ENCODE data around the gene CLMN. TPM values are rescaled to one million over a fixed set of nuclear protein-coding genes. Genes with fewer than 3 reads are reported as not detected.
"Not testable (repeated sequence)": the region's sequence is repeated elsewhere in the genome, so short reads cannot be mapped to it uniquely, and the experiment has no call there.

CLMN gene
- total RNA-seq, 3 donors from 2014 or later (not counting 1 experiment from before 2014, with no cell fraction given), result 0.80 to 2.0 (median 1.8) TPM

DNA sequence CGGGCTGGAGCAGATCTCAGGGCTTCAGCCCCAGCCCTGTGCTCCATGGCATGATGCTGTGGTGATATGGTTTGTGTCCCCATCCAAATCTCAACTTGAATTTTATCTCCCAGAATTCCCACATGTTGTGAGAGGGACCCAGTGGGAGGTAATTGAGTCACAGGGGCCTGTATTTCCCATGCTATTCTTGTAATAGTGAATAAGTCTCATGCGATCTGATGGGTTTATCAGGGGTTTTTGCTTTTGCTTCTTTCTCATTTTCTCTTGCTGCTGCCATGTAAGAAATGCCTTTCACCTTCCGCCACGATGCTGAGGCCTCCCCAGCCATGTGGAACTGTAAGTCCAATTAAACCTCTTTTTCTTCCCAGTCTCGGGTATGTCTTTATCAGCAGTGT, 36.7 kb downstream of the CLMN start:
- WGBS (ENCODE audit: insufficient coverage), result 84% methylated on average over 4 of the region's 5 CpGs
- H3K9me3 ChIP-seq (ENCODE audit: control insufficient read depth, insufficient read depth, low read length); H3K4me3 Mint-ChIP-seq; ATAC-seq; H3K36me3 ChIP-seq (ENCODE audit: control insufficient read depth, insufficient read depth, low read length); DNase-seq; H3K36me3 Mint-ChIP-seq; H3K4me3 ChIP-seq (ENCODE audit: low read length); H3K27ac Mint-ChIP-seq; H3K4me1 Mint-ChIP-seq; H3K27ac ChIP-seq (ENCODE audit: low read length); H3K27me3 ChIP-seq (ENCODE audit: control insufficient read depth, insufficient read depth, low read length); intact Hi-C loops (cut with micrococcal nuclease); H3K9me3 Mint-ChIP-seq; H3K4me1 ChIP-seq (ENCODE audit: control insufficient read depth, insufficient read depth, low read length); H3K27me3 Mint-ChIP-seq (ENCODE audit: low read depth in 2 of 2): not testable (repeated sequence)

DNA sequence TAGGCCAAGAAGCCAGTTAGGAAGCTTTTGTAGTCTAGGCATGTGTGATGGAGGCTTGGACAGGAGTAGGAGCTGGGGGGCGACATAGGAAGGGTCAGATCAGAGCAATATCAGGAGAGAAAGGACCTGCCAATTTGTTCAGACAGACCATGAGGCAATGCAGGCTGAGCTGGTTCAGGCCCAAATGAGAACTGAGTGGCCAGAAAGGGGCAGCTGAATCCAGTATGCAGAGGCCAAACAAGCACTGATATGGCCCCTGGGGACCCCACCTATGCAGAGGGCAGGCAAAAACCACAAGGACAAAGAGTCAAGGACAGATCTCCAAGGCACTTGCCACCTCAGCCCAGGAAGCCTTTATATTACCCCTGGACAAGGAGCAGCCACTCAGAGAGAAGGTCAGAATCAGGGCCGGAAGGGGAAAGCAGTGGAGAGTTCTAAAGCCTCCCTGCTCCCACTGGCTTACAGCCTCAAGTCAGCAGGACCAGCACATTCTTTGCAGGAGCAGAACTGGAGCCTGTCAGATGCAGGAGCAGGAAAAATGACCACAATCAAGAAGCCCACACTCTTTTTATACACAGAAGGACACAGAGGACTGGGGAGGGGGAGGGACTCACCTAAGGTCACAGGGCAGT, 37.2 kb downstream of the CLMN start:
- Histone ChIP-seq H3K9me3 (ENCODE audit: control insufficient read depth, insufficient read depth, low read length) (no peaks in the 10 kb centered on the region), H3K4me1 (ENCODE audit: control insufficient read depth, insufficient read depth, low read length) (no peaks in the 10 kb centered on the region), H3K27me3 (ENCODE audit: control insufficient read depth, insufficient read depth, low read length) (no peaks in the 10 kb centered on the region), H3K4me3 (ENCODE audit: low read length) (no peak overlapping the region), H3K27ac (ENCODE audit: low read length) (no peak overlapping the region), H3K36me3 (ENCODE audit: control insufficient read depth, insufficient read depth, low read length) (no peaks in the 10 kb centered on the region)
- Mint-ChIP-seq H3K4me1 (no peaks in the 10 kb centered on the region), H3K4me3 (no peak overlapping the region), H3K27me3 (ENCODE audit: low read depth in 2 of 2) (peaks cover 0 to 5% of the 10 kb centered on the region in 2 donors), H3K27ac (no peak overlapping the region), H3K36me3 (no peaks in the 10 kb centered on the region), H3K9me3 (no peaks in the 10 kb centered on the region)
- DNase-seq (no peak), ATAC-seq (no peak)
- 45% methylated on average over 2 of the region's 2 CpGs for WGBS (ENCODE audit: insufficient coverage)
- TF ChIP-seq, protein P1, sequence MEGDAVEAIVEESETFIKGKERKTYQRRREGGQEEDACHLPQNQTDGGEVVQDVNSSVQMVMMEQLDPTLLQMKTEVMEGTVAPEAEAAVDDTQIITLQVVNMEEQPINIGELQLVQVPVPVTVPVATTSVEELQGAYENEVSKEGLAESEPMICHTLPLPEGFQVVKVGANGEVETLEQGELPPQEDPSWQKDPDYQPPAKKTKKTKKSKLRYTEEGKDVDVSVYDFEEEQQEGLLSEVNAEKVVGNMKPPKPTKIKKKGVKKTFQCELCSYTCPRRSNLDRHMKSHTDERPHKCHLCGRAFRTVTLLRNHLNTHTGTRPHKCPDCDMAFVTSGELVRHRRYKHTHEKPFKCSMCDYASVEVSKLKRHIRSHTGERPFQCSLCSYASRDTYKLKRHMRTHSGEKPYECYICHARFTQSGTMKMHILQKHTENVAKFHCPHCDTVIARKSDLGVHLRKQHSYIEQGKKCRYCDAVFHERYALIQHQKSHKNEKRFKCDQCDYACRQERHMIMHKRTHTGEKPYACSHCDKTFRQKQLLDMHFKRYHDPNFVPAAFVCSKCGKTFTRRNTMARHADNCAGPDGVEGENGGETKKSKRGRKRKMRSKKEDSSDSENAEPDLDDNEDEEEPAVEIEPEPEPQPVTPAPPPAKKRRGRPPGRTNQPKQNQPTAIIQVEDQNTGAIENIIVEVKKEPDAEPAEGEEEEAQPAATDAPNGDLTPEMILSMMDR (IDR thresholded peaks at IDR 0.05), result no peak
- intact Hi-C loops (cut with micrococcal nuclease), result no loop called here

DNA sequence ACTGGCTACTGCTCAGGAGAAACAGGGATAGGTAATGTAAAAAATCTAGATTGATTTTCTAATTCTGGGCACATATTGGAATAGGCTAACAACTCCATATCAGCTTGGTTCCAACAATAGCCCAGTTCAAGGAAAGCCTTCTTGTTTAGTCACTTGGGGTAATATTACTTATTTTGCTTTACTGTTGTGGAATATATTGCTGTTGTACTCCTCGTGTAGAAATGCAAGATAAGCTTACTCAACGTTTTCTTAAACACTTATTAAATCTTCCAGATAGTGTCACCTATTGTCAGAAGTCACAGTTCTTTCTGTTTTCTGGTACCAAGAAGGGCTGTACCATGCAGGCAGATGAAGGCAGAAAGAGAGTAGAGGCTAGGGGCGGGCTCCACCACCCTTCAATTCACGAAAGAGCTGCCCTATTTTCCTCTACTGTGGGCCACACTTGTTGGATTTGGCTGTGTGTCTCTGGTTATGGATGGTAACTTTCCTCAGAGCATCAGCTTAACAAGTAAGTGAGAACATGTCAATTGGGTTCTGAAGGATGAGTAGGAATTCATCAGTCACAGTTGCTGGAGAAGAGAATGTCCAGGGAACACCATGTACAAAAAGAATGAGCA, 38.0 kb downstream of the CLMN start:
- H3K27me3 Mint-ChIP-seq (ENCODE audit: low read depth in 2 of 2), result peaks cover 0 to 3% of the 10 kb centered on the region in 2 donors
- Histone ChIP-seq H3K4me3 (ENCODE audit: low read length) (no peak overlapping the region), H3K4me1 (ENCODE audit: control insufficient read depth, insufficient read depth, low read length) (no peaks in the 10 kb centered on the region), H3K27me3 (ENCODE audit: control insufficient read depth, insufficient read depth, low read length) (no peaks in the 10 kb centered on the region), H3K9me3 (ENCODE audit: control insufficient read depth, insufficient read depth, low read length) (no peaks in the 10 kb centered on the region), H3K36me3 (ENCODE audit: control insufficient read depth, insufficient read depth, low read length) (no peaks in the 10 kb centered on the region), H3K27ac (ENCODE audit: low read length) (no peak overlapping the region)
- DNase-seq, result no peak
- no peak for ATAC-seq
- TF ChIP-seq, protein P1 (IDR thresholded peaks at IDR 0.05), result no peak
- intact Hi-C loops (cut with micrococcal nuclease), result no loop called here
- H3K4me1 Mint-ChIP-seq, result no peaks in the 10 kb centered on the region
- no peaks in the 10 kb centered on the region for H3K9me3 Mint-ChIP-seq
- H3K36me3 Mint-ChIP-seq, result no peaks in the 10 kb centered on the region
- no peak overlapping the region for H3K27ac Mint-ChIP-seq
- no peak overlapping the region for H3K4me3 Mint-ChIP-seq
- 94% methylated on average over 2 of the region's 4 CpGs for WGBS (ENCODE audit: insufficient coverage)

DNA sequence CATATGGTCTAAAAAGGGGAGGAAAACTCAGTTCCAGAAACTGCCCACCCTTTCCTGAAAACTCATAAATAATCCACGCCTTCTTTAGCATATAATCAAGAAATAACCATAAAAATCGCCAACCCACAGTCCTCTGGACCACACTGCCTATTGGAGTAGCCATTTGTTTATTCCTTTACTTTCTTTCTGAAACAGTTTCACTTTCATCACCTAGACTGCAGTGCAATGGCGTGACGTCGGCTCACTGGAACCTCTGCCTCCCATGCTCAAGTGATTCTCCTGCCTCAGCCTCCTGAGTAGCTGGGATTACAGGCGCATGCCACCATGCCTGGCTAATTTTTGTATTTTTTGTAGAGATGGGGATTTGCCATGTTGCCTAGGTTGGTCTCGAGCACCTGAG, 44.2 kb downstream of the CLMN start:
- DNase-seq, result no peak
- no peaks in the 10 kb centered on the region for H3K9me3 ChIP-seq (ENCODE audit: control insufficient read depth, insufficient read depth, low read length)
- ATAC-seq, result no peak
- H3K36me3 ChIP-seq (ENCODE audit: control insufficient read depth, insufficient read depth, low read length), result no peaks in the 10 kb centered on the region
- Mint-ChIP-seq H3K9me3 (no peaks in the 10 kb centered on the region), H3K36me3 (no peaks in the 10 kb centered on the region), H3K27ac (no peak overlapping the region), H3K4me1 (no peaks in the 10 kb centered on the region), H3K27me3 (ENCODE audit: low read depth in 2 of 2) (peaks cover 6 to 7% of the 10 kb centered on the region in 2 donors), H3K4me3 (no peak overlapping the region)
- TF ChIP-seq, protein P1 (IDR thresholded peaks at IDR 0.05), result no peak
- intact Hi-C loops (cut with micrococcal nuclease), result no loop called here
- H3K4me1 ChIP-seq (ENCODE audit: control insufficient read depth, insufficient read depth, low read length), result no peaks in the 10 kb centered on the region
- 87% methylated on average over 7 of the region's 7 CpGs for WGBS (ENCODE audit: insufficient coverage)
- no peak overlapping the region for H3K4me3 ChIP-seq (ENCODE audit: low read length)
- no peak overlapping the region for H3K27ac ChIP-seq (ENCODE audit: low read length)
- H3K27me3 ChIP-seq (ENCODE audit: control insufficient read depth, insufficient read depth, low read length), result no peaks in the 10 kb centered on the region

Data from natural killer cell (primary cell).